Activated CD8-positive, alpha-beta memory T cell treated with anti-CD3 and anti-CD28 coated beads, Interleukin-2, amount 50 U/mL, for 24 hours (primary cell): Measurements from ENCODE around the gene SH2B2.
A peak's percentile ranks its signal among the peaks of the same experiment; 100 is the strongest.

Experiments used
- DNase-seq: peaks from one replicate; pipeline ENCODE4 v3.0.0-alpha.2; 2020; ENCODE audit errors: extremely low read depth

The SH2B2 gene

GRCh38 chr7:102266541-102266940 lies 20.1 kb upstream of the SH2B2 start:
- no peak for DNase-seq

GRCh38 chr7:102268635-102269034 lies 18.0 kb upstream of the SH2B2 start:
- DNase-seq: no peak

GRCh38 chr7:102270178-102270887 lies 16.3 kb upstream of the SH2B2 start:
- DNase-seq: no peak

GRCh38 chr7:102271158-102271798 lies 15.4 kb upstream of the SH2B2 start:
- no peak for DNase-seq

GRCh38 chr7:102272075-102272916 lies 14.4 kb upstream of the SH2B2 start:
- DNase-seq: peak; percentile 27

GRCh38 chr7:102272917-102273748 lies 13.5 kb upstream of the SH2B2 start:
- DNase-seq: no peak

GRCh38 chr7:102273749-102274712 lies 12.6 kb upstream of the SH2B2 start:
- no peak for DNase-seq

GRCh38 chr7:102275123-102275703 lies 11.5 kb upstream of the SH2B2 start:
- no peak for DNase-seq

GRCh38 chr7:102277901-102278300 lies 8.8 kb upstream of the SH2B2 start:
- DNase-seq: no peak

GRCh38 chr7:102279537-102280400 lies 6.9 kb upstream of the SH2B2 start:
- no peak for DNase-seq

GRCh38 chr7:102280521-102280920 lies 6.1 kb upstream of the SH2B2 start:
- DNase-seq: no peak

- DNase-seq: no peak
Measured at GRCh38 chr7:102281785-102282184, 4.9 kb upstream of the SH2B2 start.

GRCh38 chr7:102282465-102283362 lies 4.0 kb upstream of the SH2B2 start:
- DNase-seq: no peak

- no peak for DNase-seq
Measured at GRCh38 chr7:102283477-102284189, 3.0 kb upstream of the SH2B2 start.

GRCh38 chr7:102284399-102284798 lies 2.3 kb upstream of the SH2B2 start:
- no peak for DNase-seq

GRCh38 chr7:102284891-102285539 lies 1.7 kb upstream of the SH2B2 start:
- no peak for DNase-seq
